ENCODE data around the gene AFP.

DNA sequence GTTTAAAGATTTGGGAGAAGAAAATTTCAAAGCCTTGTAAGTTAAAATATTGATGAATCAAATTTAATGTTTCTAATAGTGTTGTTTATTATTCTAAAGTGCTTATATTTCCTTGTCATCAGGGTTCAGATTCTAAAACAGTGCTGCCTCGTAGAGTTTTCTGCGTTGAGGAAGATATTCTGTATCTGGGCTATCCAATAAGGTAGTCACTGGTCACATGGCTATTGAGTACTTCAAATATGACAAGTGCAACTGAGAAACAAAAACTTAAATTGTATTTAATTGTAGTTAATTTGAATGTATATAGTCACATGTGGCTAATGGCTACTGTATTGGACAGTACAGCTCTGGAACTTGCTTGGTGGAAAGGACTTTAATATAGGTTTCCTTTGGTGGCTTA lies 30.9 kb upstream of the AFP start:
- TF ChIP-seq, protein P1, sequence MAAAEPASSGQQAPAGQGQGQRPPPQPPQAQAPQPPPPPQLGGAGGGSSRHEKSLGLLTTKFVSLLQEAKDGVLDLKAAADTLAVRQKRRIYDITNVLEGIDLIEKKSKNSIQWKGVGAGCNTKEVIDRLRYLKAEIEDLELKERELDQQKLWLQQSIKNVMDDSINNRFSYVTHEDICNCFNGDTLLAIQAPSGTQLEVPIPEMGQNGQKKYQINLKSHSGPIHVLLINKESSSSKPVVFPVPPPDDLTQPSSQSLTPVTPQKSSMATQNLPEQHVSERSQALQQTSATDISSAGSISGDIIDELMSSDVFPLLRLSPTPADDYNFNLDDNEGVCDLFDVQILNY (CRISPR knock-in tag; conservative IDR thresholded peaks at IDR 0.05) = no peak
- TF ChIP-seq FOSL1 (CRISPR knock-in tag; IDR thresholded peaks at IDR 0.05; ENCODE audit: borderline replicate concordance) (no peak), CTCF (CRISPR knock-in tag; IDR thresholded peaks at IDR 0.05) (no peak), ATRX (CRISPR knock-in tag; IDR thresholded peaks at IDR 0.05; ENCODE audit: borderline replicate concordance) (no peak)
